HG03095 (cell line): ENCODE data around the gene ABCA1.
A peak's percentile ranks its signal among the peaks of the same experiment; 100 is the strongest.
"Not testable (repeated sequence)": the region's sequence is repeated elsewhere in the genome, so short reads cannot be mapped to it uniquely, and the experiment has no call there.

Experiments
- ATAC-seq: cut with Tn5 transposase; IDR thresholded peaks from one replicate; pipeline ENCODE4 v1.9.1; 2021; ENCODE audit warnings: moderate library complexity; ENCODE audit not compliant: unreplicated experiment

ABCA1 gene

DNA sequence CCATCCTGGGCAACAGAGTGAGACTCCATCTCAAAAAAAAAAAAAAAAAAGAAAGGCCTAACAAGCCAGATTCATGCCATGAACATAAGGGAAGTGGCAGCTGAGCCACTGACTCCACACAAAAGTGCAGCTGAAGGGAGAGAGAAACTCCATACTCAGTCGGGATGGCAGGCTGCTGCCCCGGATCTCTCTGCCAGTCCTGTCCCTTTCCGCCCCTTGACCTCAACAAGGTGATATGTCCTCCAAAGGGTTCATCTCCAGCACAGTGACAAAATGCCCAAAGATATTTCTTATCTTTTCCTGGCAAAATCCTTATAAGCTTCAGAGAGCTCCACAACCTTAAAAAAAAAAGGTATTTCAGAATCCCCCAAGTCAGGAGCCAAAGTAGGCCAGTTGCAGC is 52.6 kb downstream of the ABCA1 start:
- ATAC-seq = no peak

DNA sequence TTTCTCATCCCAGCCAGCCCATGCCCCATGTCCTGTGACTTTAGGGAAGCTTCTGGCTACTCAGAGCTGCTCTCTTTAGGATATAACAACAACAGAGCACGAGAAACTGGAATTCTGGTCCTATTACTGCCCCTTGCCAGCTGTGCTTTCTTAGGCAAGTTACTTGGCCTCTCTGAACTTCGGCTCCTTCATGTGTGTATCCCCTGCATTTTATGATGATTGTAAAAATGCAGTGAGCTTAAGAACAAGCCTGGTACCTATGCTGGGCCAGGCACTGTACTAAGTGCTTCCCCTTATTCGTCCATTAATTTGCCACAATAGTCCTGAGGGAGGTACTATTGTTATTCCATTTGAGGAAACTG is 54.5 kb downstream of the ABCA1 start:
- no peak for ATAC-seq

DNA sequence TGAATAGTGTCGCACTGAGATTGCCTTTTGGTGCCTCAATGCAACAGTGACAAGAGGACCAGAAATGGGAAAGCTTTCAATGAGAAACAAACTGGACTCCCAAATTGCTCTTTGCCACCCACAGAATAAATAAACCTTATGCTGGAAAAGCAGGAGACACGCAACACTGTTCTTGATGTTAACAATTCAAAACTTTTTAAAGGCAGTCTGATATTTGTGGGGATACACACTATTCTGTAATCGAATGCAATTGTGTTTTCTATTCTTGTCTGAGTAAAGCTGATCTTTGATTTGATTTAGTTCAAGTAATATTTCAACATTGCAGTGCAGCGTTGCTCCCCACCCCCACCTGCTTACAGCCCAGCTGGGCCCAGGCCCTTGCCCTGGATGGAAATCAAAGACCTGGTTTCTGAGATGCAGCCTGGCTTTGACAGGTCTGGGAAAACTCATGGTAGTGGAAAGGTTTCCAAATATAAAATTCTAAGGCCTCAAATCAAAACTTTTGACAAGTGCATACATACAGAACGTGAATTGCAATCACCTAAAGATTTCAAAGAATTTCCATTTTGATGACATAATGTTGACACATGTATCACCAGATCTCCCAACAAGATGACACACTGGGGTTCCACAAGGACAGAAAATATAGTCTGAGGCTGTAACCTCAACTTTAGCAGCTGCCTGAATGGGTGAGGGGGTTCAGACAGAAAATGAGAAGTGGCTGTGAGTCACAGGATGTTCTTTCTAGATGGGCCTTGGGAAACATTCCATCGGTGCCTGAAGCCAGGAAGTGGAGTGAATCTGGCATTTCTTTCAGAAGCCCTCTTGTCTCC is 55.1 kb downstream of the ABCA1 start:
- no peak for ATAC-seq

DNA sequence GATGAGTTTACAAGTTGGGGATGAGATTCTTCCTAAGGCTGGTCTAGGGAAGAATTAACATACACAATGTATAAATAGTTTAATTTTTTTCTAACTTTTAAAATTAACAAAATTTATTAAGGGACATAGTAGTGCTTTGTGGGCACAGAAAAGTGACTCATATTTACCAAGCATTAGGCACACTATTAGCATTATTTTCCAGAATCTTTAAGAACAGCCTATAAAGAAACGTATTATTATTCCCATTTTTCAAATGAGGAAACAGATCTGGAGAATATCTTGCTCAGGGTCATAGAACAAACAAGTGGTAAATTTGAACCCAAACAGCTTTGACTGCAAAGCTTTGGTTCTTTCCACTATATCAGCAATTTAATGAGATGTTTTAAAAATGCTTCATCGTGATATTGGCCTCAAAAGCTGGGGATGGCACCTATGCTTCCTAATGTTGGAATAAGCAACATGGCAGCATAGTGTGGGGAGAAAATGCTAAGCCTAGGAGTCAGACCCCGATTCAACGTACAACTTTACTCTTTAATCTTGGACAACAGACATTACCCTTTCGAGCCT is 55.9 kb downstream of the ABCA1 start:
- no peak for ATAC-seq

DNA sequence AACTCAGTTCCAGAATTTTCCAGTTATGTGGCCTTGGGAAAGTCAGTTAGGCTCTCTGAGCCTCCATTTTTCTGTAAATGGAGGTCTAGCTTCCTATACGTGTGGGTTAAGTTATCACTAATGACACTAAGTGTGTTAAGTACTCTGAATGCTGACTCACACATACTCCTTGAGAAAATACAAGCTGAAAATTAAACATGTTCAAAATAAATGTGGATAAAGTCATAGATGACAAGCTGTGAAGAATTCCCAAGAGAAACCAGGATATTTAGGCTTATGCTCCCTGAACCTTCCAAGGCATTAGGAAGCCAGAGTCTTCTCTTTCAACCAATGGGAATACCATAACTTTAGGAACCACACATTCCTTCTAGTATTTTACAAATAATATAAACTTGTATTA is 58.1 kb downstream of the ABCA1 start:
- no peak for ATAC-seq

DNA sequence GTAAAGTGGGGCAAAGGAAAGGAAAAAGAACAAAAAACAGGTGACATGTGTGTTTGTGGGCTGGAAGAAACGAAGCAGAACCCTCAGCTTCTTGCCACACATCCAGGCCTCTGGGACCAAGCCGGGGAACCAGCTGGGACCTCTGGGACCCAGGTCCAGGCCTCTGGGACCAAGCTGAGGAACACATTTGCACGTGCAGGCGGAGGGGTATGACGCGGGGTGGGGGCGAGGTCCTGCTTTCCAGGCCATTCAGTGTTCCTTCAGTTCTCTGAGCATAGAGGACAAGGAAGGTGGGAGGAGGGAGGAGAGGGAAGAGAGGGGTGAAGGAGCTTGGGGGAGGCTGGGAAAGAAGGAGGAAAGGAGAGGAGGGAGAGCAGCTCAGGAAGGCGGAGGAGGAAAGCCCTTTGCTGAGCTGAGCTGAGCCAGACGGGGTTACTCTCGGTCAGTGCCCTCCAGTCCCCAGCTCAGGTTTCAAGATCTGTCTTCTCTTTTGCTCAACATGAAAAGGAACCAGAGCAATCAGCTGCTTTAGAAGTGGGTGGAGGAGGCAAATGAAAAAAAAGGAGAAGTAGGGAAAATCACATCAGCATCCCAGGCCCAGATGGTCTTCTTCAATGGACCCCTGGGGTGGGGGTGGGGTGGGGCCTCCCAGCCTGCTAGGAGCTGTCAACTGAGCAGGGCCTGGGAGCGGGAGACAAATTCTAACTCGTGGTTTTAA is 59.1 kb downstream of the ABCA1 start:
- ATAC-seq = peak; percentile 93

DNA sequence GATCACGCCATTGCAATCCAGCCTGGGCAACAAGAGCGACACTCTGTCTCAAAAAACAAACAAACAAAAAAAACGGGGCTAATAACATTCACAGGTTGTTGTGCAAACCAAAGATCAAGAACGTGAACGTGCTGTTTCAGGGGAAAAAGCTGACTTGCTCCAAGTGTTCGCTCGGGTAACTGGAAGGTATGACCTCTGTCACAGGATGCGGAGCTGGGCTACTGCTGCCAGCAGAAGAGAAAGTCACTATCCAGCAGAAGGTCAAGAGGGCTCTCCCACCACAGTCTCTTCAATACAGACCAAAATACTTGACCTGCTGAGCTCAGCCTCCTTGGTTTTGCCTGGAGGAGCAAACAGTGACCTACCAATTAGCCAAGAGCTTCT is 59.7 kb downstream of the ABCA1 start:
- ATAC-seq = no peak

DNA sequence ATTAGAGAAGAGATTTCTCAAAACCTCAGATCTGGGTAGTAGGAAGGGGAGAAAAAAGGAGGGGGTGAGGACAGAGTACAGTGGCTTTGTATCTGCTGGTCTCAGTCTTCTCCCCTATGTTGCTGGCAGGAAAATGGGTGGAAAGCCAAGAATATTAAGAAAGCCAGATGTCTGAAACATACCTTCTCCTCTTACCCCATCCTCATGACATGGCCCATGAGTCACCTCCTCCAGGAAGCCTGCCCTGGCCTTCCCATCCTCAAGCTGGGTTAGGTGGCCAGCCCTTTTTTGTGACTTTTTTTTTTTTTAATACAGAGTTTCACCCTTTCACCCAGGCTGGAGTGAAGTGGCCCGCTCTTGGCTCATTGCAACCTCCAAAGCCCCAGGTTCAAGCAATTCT is 61.8 kb downstream of the ABCA1 start:
- no peak for ATAC-seq

DNA sequence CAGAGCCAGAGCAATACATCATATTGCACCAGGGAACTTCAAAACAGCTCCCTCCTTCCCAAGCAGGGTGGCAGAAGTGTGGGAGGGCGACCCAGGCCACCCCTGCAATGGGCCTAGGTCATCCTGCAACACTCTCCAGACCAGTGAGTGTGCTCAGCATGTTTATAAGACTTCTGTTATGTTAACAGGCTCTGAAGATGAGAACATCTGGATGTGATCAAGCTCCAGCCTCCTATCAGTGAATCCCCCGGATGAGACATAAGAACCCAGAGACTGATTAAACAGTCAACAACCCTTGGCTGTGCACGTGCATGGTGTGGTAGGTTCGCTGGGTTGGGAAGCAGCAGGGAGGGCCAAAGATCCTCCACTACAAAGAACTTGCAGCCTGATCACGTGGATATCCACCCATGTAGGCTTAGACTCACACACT is 63.3 kb downstream of the ABCA1 start:
- no peak for ATAC-seq

DNA sequence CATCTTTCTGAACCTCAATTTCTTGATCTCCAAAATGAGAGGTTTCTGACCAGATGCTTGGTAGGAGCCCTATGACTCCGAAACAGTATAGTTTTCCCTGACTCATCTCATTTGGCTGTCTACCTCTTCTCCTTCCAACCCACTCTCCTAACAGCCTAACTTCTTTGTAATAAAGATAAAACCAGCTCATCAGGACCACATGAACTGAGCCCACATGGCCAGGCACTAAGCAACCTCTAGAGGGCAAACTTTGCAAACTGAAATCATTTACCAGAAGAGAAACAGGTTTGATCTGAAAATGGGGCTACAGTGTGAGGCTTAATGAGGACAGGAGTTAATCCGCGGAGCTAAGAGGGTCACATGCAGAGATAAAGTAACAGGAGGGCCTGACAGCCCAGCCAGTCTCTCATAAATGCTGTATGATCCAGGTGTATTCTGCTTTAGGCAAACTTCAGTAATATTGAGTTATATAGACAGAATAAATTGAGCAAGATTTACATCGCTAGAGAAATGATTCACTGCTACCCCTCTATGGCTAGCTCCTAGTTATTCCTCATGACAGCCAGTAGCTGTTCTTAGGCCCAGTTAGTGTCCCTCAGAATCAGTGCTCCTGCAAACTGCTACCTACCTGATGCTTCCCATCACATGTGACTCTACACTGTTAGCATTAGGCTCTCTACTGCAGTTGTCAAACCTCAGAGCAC is 64.6 kb downstream of the ABCA1 start:
- peak; percentile 81 for ATAC-seq

DNA sequence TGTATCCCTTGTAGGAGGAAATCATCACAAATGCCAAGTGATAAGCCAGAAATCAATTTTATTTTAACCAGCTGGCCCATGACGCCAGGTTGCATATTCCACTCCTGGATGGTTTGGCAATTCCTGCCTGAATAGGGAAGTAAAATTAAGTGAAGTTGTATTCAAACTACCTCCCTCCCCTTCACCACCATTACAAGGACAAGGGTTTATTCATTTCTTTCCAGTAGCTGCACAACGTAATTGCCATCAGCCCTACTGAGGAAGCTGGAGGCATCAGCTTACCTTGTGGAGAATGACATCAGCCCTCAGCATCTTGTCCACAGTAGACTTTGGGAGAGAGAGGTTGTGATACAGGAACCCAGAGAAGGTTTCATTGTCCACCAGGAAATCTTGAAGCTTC is 66.6 kb downstream of the ABCA1 start:
- ATAC-seq = no peak

DNA sequence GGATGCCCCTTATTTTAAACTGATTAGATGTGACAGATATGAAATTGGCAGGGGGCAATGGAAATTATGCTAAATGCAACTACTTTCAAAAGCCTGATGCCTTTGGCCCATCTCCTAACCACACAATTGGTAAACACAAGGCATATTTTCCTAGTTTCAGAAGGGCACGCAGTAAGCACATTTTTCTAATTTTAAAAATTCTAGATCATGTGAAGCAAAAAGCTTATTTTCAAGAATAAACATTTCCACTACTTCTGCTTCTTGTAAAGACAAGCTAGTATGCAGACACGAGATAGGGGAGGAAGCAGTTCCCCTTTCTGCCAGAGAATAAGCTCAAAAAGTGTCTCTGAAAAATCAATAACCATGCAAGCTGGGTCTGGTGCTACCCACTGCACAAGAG is 67.7 kb downstream of the ABCA1 start:
- peak; percentile 53 for ATAC-seq

DNA sequence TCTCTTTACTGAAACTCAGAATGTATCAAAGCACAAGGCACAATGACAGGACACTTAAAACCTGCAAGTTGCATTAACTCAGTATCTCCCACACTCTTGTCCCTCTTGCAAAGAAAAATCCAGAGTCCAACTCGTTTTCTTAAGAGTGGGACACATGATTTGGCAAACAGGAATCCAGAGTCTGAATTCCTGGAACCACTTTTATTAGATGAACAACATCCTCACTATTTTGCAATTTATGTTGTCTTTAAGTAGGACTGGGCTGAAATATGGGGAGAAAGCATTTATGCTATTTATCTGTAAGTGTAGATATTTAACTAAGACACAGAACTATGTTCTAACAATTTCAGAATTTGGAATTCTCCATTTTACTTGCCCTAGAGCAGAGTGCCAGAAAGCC is 69.1 kb downstream of the ABCA1 start:
- no peak for ATAC-seq

DNA sequence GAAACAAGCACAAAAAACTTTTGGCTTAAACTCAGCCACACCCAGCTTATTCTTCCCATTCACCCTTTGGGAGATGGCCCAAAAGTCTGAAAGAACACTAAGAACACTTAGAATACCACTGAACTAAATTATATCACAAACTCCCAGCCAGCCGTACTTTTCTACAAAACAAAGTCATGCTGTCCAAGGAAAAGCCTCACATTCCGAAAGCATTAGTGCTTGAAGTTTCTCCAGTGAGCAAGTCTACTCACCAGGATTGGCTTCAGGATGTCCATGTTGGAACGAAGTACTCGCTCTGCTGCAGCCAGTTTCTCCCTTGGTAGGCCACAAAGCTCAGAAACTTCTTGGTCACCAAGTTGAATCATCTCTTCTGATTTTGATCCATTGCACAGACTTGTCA is 69.7 kb downstream of the ABCA1 start:
- no peak for ATAC-seq

DNA sequence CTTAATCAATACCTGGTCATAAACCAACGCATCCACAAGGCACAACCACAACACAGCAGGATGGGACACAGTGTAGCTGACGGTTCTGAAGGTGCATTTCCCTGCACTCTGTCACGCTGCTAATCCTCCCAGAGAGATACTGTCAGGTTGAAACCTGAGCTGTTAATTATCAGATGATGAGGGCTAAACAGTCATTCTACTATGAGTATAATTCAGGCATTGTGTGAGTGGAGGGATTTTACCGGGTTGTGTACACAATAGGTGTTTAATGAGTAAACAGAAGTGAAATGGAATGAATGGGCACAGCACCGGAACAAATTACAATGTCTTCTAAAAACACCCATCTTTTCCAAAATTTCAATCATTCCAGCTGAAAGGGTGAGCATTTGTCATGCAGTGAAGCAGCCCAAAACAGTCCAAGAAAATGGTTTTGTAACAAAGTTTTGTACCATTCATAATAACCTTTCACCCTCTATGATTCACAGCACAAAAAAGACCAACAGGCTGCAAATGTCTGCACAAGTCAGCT is 71.5 kb downstream of the ABCA1 start:
- no peak for ATAC-seq

DNA sequence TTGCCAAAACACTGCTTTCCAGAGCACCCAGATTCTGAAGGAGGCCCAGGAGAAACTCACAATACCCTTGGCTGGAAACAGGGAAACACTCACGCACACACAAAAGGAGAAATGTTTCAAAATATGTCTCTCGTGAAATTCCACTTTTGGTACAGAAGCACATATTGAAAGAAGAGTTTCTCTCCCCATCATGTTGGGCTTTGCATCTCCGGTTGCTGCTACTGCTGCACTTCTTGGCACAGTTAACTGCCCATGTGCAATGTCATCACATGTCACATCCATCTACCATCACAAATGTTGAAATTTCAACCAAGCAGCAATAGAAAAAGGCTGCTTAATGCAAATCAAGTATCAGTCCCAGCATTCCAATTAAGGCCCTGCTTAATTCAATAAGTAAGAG is 72.1 kb downstream of the ABCA1 start:
- ATAC-seq = no peak

DNA sequence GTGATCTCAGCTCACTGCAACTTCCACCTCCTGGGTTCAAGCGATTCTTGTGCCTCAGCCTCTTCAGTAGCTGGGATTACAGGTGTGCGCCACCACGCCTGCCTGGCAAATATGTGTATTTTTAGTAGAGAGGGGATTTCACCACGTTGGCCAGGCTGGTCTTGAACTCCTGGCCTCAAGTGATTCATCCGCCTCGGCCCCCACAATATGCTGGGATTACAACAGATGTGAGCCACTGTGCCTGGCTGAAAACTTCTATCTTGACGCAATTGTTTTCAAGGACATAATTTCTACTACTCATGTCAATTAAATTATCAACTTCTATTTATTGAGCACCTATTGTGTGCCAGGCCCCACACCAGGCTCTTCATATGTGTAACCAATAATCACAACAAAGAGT is 72.7 kb downstream of the ABCA1 start:
- ATAC-seq = not testable (repeated sequence)

DNA sequence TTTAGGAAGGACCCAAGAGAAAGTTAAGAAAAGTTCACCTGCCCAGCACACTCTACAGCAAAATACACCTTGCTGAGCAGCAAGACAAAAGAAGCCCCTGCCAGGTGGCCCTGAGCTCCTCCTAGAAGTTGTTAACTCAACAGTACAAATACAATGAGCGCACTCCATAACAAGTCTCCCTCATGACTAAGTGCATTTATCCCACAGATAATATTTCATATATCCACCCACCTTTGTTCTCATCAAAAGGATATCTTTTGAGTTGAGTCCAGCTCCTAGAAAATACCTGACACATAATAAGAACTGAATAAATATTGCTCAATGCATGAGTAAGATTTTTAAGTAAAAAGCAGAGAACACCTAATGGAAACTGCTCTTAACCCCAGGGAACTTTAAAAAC is 73.3 kb downstream of the ABCA1 start:
- no peak for ATAC-seq

DNA sequence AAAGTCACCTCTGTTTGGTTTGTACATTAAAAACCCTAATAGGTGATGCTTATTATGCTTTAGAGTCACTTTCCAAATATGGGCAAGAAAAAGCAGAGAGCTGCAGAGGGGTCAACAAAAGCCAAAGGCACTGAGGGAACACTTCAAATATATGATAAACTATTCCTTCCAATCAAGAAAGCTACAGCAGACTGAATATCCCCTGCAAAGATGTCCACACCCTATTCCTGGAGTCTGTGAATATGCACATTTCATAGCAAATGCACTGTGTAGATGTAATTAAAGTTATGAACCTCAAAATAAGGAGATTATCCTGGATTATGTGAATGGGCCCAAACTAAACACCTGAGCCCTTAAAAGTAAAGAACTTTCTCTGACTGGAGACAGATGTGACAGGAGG is 74.3 kb downstream of the ABCA1 start:
- no peak for ATAC-seq

DNA sequence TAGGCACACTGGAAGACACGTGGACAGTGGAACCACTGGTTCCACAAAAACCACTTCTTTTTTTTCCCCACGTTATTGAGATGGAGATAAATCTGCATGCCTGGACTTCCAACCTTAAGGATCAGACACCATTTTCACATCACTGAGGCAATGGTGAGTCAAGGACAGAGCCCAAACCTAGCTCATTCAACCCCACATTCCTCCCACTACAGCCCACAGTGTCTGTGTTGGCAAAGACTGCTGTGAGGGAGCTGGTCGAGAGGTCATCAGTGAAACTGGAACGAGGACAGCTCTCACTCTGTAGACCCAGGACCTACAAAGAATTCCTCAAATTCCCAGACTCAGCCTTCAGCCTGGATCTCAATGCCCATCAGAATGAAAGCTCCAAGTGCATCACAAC is 74.8 kb downstream of the ABCA1 start:
- ATAC-seq = no peak

DNA sequence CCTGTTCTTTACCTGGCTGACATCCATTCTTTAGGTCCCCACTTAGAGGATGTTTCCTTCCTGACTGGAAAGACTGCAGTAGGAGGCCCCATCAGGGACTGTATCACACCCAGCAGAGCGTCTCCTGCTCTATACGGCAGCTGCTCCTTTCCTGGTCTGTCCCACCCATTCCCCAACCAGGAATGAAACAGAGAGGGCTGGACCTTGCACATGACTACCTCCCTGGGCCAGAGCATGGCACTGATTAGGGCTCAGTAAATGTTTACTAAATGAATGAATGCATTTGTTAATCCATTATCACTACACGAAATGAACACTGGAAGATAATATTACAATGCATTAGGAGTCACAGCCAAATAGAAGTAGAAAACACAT is 76.4 kb downstream of the ABCA1 start:
- ATAC-seq = no peak
